Kidney epithelial cell (primary cell): Measurements from ENCODE around the gene TMC1. TPM values are rescaled to one million over a fixed set of nuclear protein-coding genes. Genes with fewer than 3 reads are reported as not detected.
A peak's percentile ranks its signal among the peaks of the same experiment; 100 is the strongest.
"Not testable (repeated sequence)": the region's sequence is repeated elsewhere in the genome, so short reads cannot be mapped to it uniquely, and the experiment has no call there.

ENCODE experiments used
- DNase-seq: peaks from one replicate; pipeline ENCODE4 v3.0.0-alpha.2; 2010; ENCODE audit warnings: low read depth
- H3K27me3 ChIP-seq: 2 replicates; pipeline ENCODE4 v1.6.0; 2011; ENCODE audit warnings: low read length; ENCODE audit not compliant: control insufficient read depth, insufficient read depth
- H3K36me3 ChIP-seq: 2 replicates; pipeline ENCODE4 v1.5.1; 2011; ENCODE audit warnings: low read length; ENCODE audit not compliant: control insufficient read depth, insufficient read depth
- H3K4me3 ChIP-seq: 2 replicates; pipeline ENCODE4 v1.5.1; 2011; ENCODE audit warnings: low read depth, mild to moderate bottlenecking, control low read depth, low read length
- CTCF ChIP-seq: IDR thresholded peaks from 2 replicates; pipeline ENCODE4 v1.5.1; 2011; ENCODE audit warnings: mild to moderate bottlenecking, moderate library complexity, low read length, control low read depth, inconsistent platforms; ENCODE audit not compliant: insufficient read depth, poor library complexity, severe bottlenecking
- total RNA-seq: library from RNA; depleted of rRNA; stranded (reverse); fragments of >200 nt; gene quantifications from 2 replicates; pipeline ENCODE4 v1.2.3, GENCODE V29; 2015

TMC1 gene
- total RNA-seq, 1 donor from 2014 or later, result not detected

- Histone ChIP-seq H3K36me3 (no peaks in the 10 kb centered on the region), H3K27me3 (no peaks in the 10 kb centered on the region), H3K4me3 (no peak overlapping the region)
- DNase-seq, result no peak
- no peak for TF ChIP-seq CTCF
Observed at GRCh38 chr9:72478966-72479365, 42.4 kb upstream of the TMC1 start.

- H3K27me3 ChIP-seq, DNase-seq, H3K36me3 ChIP-seq, H3K4me3 ChIP-seq: not testable (repeated sequence)
Observed at GRCh38 chr9:72480261-72480660, 41.1 kb upstream of the TMC1 start.

- H3K4me3 ChIP-seq, result no peak overlapping the region
- no peak for DNase-seq
- no peaks in the 10 kb centered on the region for H3K36me3 ChIP-seq
- H3K27me3 ChIP-seq, result no peaks in the 10 kb centered on the region
- TF ChIP-seq CTCF, result no peak
Observed at GRCh38 chr9:72480921-72481320, 40.5 kb upstream of the TMC1 start.

- H3K4me3 ChIP-seq, result no peak overlapping the region
- DNase-seq, result peak; percentile 48
- H3K27me3 ChIP-seq, result no peaks in the 10 kb centered on the region
- H3K36me3 ChIP-seq, result no peaks in the 10 kb centered on the region
- no peak for TF ChIP-seq CTCF
Observed at GRCh38 chr9:72485821-72486593, 35.4 kb upstream of the TMC1 start.

- Histone ChIP-seq H3K27me3 (no peaks in the 10 kb centered on the region), H3K36me3 (no peaks in the 10 kb centered on the region), H3K4me3 (no peak overlapping the region)
- no peak for TF ChIP-seq CTCF
- no peak for DNase-seq
Observed at GRCh38 chr9:72486594-72486955, 34.8 kb upstream of the TMC1 start.

GRCh38 chr9:72487665-72488064, 33.7 kb upstream of the TMC1 start:
- H3K36me3 ChIP-seq, H3K27me3 ChIP-seq, DNase-seq, H3K4me3 ChIP-seq: not testable (repeated sequence)

- DNase-seq, result no peak
- Histone ChIP-seq H3K4me3 (no peak overlapping the region), H3K27me3 (no peaks in the 10 kb centered on the region), H3K36me3 (no peaks in the 10 kb centered on the region)
- TF ChIP-seq CTCF, result no peak
Observed at GRCh38 chr9:72489986-72490385, 31.4 kb upstream of the TMC1 start.
